Activated naive CD8-positive, alpha-beta T cell treated with anti-CD3 and anti-CD28 coated beads, Interleukin-2, amount 10 ng/mL, durations not matched to agents 7 days and 5 days (primary cell): ENCODE data around the gene NRSN2. TPM values are rescaled to one million over a fixed set of nuclear protein-coding genes. Genes with fewer than 3 reads are reported as not detected.
A peak's percentile ranks its signal among the peaks of the same experiment; 100 is the strongest.

Source experiments
- ATAC-seq: fragments of 150-1000 bp; cut with Tn5 transposase; one replicate; pipeline ENCODE4 v1.10.0; 2021; ENCODE audit warnings: low read depth, moderate library complexity
- POLR2A ChIA-PET: fragments of 350-600 bp; sonication (Branson Sonifier 250); formaldehyde crosslinking; loops from one replicate; lab custom pipeline; 2021; ENCODE audit warnings: antibody characterized with exemption; lab: Charles Lee
- DNase-seq: peaks from one replicate; pipeline ENCODE4 v3.0.0; 2021
- H3K27ac Mint-ChIP-seq: one replicate; pipeline ENCODE4 v1.8.0; 2022; ENCODE audit warnings: mild to moderate bottlenecking, mixed read lengths
- H3K27me3 Mint-ChIP-seq: one replicate; pipeline ENCODE4 v1.8.0; 2022; ENCODE audit warnings: mild to moderate bottlenecking, moderate library complexity, mixed read lengths
- H3K36me3 Mint-ChIP-seq: one replicate; pipeline ENCODE4 v1.8.0; 2021; ENCODE audit warnings: mild to moderate bottlenecking, mixed read lengths
- H3K4me1 Mint-ChIP-seq: one replicate; pipeline ENCODE4 v1.8.0; 2021; ENCODE audit warnings: mixed read lengths
- H3K4me3 Mint-ChIP-seq: one replicate; pipeline ENCODE4 v1.8.0; 2022; ENCODE audit warnings: mild to moderate bottlenecking, moderate library complexity, mixed read lengths
- H3K9me3 Mint-ChIP-seq: one replicate; pipeline ENCODE4 v1.8.0; 2021; ENCODE audit warnings: mixed read lengths
- total RNA-seq, 2 experiments: library from RNA; stranded (reverse); gene quantifications; one replicate each; pipeline ENCODE4 v1.2.3, GENCODE V29; 2021

NRSN2 gene
- total RNA-seq: 1 to 10 TPM; 3.6 to 3.7 TPM

GRCh38 chr20:346640-347316, at the start of gene NRSN2:
Gene NRSN2, plus strand, starts transcription at chr20:347111. Its CDS starts 2,533 bp downstream, at chr20:349644.
- POLR2A ChIA-PET: no interaction called here
- Mint-ChIP-seq H3K27me3 (peaks cover 4% of the 10 kb centered on the region), H3K4me1 (peaks cover 20% of the 10 kb centered on the region), H3K36me3 (peaks cover 5% of the 10 kb centered on the region), H3K4me3 (peak within 1 kb of the TSS; percentile 99), H3K27ac (peak within 1 kb of the TSS; percentile 95), H3K9me3 (peaks cover 2% of the 10 kb centered on the region)
- ATAC-seq: peak; percentile 19
- peak; percentile 54 for DNase-seq

- peaks cover 30% of the 10 kb centered on the region for H3K36me3 Mint-ChIP-seq
- no peaks in the 10 kb centered on the region for H3K27me3 Mint-ChIP-seq
- ATAC-seq (peak; percentile 28), DNase-seq (peak; percentile 71)
- H3K4me1 Mint-ChIP-seq: peaks cover 37% of the 10 kb centered on the region
- POLR2A ChIA-PET: interaction anchor here (1.1 to 7.8 kb wide), 8 partner anchors 10 to 109 kb away, joined by 3 to 84 read pairs (median 4); partner anchors contain the start of gene SOX12
- H3K27ac Mint-ChIP-seq: peak overlapping the region; percentile 98
- no peaks in the 10 kb centered on the region for H3K9me3 Mint-ChIP-seq
- H3K4me3 Mint-ChIP-seq: peak overlapping the region; percentile 98
Measured at GRCh38 chr20:297925-298775, 48.8 kb upstream of the NRSN2 start.

- POLR2A ChIA-PET: interaction anchor here (0.9 to 7.8 kb wide), 4 partner anchors 10 to 32 kb away, joined by 3 to 84 read pairs (median 18); partner anchors contain the start of gene SOX12
- ATAC-seq (no peak), DNase-seq (no peak)
- Mint-ChIP-seq H3K4me1 (peaks cover 37% of the 10 kb centered on the region), H3K9me3 (no peaks in the 10 kb centered on the region), H3K4me3 (peak overlapping the region; percentile 98), H3K27me3 (no peaks in the 10 kb centered on the region), H3K36me3 (peaks cover 31% of the 10 kb centered on the region), H3K27ac (peak overlapping the region; percentile 98)
Measured at GRCh38 chr20:298776-299391, 48.0 kb upstream of the NRSN2 start.

- POLR2A ChIA-PET: interaction anchor here (5.0 to 7.8 kb wide), 2 partner anchors 9 to 24 kb away, joined by 32 to 84 read pairs; partner anchors contain the start of gene SOX12
- DNase-seq (no peak), ATAC-seq (no peak)
- Mint-ChIP-seq H3K9me3 (no peaks in the 10 kb centered on the region), H3K27ac (no peak overlapping the region), H3K4me3 (peak overlapping the region; percentile 98), H3K4me1 (peaks cover 34% of the 10 kb centered on the region), H3K27me3 (no peaks in the 10 kb centered on the region), H3K36me3 (peaks cover 32% of the 10 kb centered on the region)
Measured at GRCh38 chr20:300345-300990, 46.4 kb upstream of the NRSN2 start.

GRCh38 chr20:301886-302848, 44.7 kb upstream of the NRSN2 start:
- Mint-ChIP-seq H3K9me3 (no peaks in the 10 kb centered on the region), H3K27me3 (no peaks in the 10 kb centered on the region), H3K27ac (no peak overlapping the region), H3K36me3 (peaks cover 32% of the 10 kb centered on the region), H3K4me3 (no peak overlapping the region), H3K4me1 (peaks cover 25% of the 10 kb centered on the region)
- ATAC-seq (no peak), DNase-seq (no peak)
- POLR2A ChIA-PET: interaction anchor here (1.1 to 7.8 kb wide), 2 partner anchors 22 kb away, joined by 3 to 84 read pairs; partner anchors contain the start of gene SOX12

- Mint-ChIP-seq H3K27me3 (no peaks in the 10 kb centered on the region), H3K4me1 (peaks cover 22% of the 10 kb centered on the region), H3K9me3 (no peaks in the 10 kb centered on the region), H3K36me3 (peaks cover 15% of the 10 kb centered on the region), H3K4me3 (no peak overlapping the region), H3K27ac (no peak overlapping the region)
- no peak for ATAC-seq
- POLR2A ChIA-PET: no interaction called here
- no peak for DNase-seq
Measured at GRCh38 chr20:305745-306144, 41.2 kb upstream of the NRSN2 start.

GRCh38 chr20:308427-309038, 38.4 kb upstream of the NRSN2 start:
- Mint-ChIP-seq H3K9me3 (no peaks in the 10 kb centered on the region), H3K4me1 (peaks cover 18% of the 10 kb centered on the region), H3K27ac (no peak overlapping the region), H3K36me3 (peaks cover 2% of the 10 kb centered on the region), H3K4me3 (no peak overlapping the region), H3K27me3 (no peaks in the 10 kb centered on the region)
- POLR2A ChIA-PET: interaction anchor here (0.5 to 4.6 kb wide), 3 partner anchors 11 to 59 kb away, joined by 3 to 32 read pairs (median 4); partner anchors contain the start of genes SOX12 and ZCCHC3
- ATAC-seq (no peak), DNase-seq (no peak)

GRCh38 chr20:309306-309840, 37.5 kb upstream of the NRSN2 start:
- Mint-ChIP-seq H3K4me1 (peaks cover 18% of the 10 kb centered on the region), H3K36me3 (no peaks in the 10 kb centered on the region), H3K27me3 (no peaks in the 10 kb centered on the region), H3K9me3 (no peaks in the 10 kb centered on the region), H3K27ac (peak overlapping the region; percentile 70), H3K4me3 (peak overlapping the region; percentile 53)
- POLR2A ChIA-PET: interaction anchor here (1.3 to 4.6 kb wide), 3 partner anchors 12 to 17 kb away, joined by 3 to 32 read pairs (median 4); partner anchors contain the start of genes SOX12 and ZCCHC3
- DNase-seq: no peak
- ATAC-seq: no peak

GRCh38 chr20:309841-310644, 36.9 kb upstream of the NRSN2 start:
- Mint-ChIP-seq H3K4me1 (peaks cover 18% of the 10 kb centered on the region), H3K27me3 (no peaks in the 10 kb centered on the region), H3K36me3 (no peaks in the 10 kb centered on the region), H3K27ac (peak overlapping the region; percentile 79), H3K9me3 (no peaks in the 10 kb centered on the region), H3K4me3 (peak overlapping the region; percentile 85)
- ATAC-seq: peak; percentile 100
- peak; percentile 89 for DNase-seq
- POLR2A ChIA-PET: interaction anchor here (0.7 to 4.6 kb wide), 6 partner anchors 12 to 1337 kb away, joined by 3 to 32 read pairs (median 4); partner anchors contain the start of genes SOX12 and ZCCHC3

GRCh38 chr20:310645-311044, 36.3 kb upstream of the NRSN2 start:
- Mint-ChIP-seq H3K27me3 (no peaks in the 10 kb centered on the region), H3K9me3 (no peaks in the 10 kb centered on the region), H3K36me3 (no peaks in the 10 kb centered on the region), H3K4me3 (peak overlapping the region; percentile 85), H3K27ac (peak overlapping the region; percentile 79), H3K4me1 (peaks cover 18% of the 10 kb centered on the region)
- DNase-seq (no peak), ATAC-seq (no peak)
- POLR2A ChIA-PET: interaction anchor here (0.7 to 4.6 kb wide), 5 partner anchors 13 to 1336 kb away, joined by 3 to 32 read pairs (median 5); partner anchors contain the start of gene ZCCHC3
